Subcutaneous preadipocyte (primary cell): ENCODE measurements around the gene HMGCL. TPM values are rescaled to one million over a fixed set of nuclear protein-coding genes. Genes with fewer than 3 reads are reported as not detected.

Experiments
- total RNA-seq: library from RNA; depleted of rRNA; stranded (reverse); fragments of >200 nt; gene quantifications from 2 replicates; pipeline ENCODE4 v1.2.3, GENCODE V29; 2012

HMGCL gene
- total RNA-seq, result 24.8 and 29.8 TPM in 2 replicates

DNA sequence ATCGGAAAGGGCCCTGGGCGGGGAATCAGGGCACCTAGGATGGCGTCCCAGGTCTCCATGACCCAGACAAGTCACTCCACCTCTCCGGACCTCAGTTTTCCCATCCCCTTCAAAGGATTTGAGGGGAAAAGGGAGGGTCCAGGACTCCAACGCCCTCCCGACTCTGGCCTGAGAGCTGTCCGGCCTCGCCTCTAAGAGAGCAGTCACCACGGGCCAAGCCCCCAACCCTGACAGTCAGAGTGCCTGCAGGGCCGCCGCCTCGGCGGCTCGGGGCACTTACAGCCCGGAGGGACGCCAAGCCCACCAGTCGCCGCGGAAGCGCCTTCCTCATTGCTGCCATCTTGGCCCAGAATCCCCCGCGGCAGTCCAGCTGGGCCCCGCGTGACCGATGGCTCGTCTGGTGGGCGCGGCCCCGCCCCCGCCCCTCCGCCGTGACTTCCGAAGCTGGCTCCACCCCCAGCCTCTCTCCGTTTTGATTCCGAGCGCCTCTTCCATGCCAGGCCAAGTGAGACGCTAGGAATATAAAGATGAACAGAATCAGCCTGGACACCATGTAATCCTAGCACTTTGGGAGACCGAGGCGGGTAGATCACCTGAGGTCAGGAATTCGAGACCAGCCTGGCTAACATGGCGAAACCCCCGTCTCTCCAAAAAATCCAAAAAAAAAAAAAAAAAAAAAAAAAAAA lies at the start of gene HMGCL:
HMGCL (minus strand) TSS at position 354 of the 686 bp plus-strand sequence; CDS start at position 340, 14 bp downstream.

DNA sequence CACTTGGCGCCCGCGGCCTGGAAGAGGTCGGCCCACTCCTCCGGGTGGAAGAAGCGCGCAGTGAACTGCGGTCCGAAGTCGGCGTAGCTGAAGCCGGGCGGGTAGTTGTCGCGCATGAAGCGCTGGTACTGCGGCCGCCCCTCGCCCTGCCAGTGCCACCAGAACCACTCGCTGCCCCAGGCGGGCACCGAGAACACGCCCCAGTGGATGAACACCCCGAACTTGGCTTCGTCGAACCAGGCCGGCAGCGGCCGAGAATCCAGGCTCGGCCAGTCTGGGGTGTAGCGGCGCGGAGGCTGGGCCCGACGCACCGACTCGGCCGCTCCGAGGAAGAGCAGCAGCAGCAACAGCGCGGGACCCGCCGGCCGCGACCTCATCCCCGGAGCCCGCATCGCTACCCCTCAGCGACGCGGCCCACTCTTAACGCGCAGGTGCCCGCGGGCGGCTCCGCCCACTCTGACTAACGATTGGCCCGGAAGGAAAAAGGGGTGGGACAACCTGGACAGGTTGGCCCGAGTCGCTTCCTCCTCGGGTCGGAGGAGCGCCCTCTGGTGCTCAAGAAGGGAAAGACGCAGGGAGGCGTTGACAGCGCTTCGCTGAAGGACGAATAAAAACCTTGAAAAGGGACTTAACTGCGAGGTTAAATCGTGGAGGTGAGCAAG lies 42.8 kb upstream of the HMGCL start, which contains the start of gene FUCA1:
FUCA1 (minus strand) TSS at position 396 of the 662 bp plus-strand sequence; CDS start at position 392, 4 bp downstream.

DNA sequence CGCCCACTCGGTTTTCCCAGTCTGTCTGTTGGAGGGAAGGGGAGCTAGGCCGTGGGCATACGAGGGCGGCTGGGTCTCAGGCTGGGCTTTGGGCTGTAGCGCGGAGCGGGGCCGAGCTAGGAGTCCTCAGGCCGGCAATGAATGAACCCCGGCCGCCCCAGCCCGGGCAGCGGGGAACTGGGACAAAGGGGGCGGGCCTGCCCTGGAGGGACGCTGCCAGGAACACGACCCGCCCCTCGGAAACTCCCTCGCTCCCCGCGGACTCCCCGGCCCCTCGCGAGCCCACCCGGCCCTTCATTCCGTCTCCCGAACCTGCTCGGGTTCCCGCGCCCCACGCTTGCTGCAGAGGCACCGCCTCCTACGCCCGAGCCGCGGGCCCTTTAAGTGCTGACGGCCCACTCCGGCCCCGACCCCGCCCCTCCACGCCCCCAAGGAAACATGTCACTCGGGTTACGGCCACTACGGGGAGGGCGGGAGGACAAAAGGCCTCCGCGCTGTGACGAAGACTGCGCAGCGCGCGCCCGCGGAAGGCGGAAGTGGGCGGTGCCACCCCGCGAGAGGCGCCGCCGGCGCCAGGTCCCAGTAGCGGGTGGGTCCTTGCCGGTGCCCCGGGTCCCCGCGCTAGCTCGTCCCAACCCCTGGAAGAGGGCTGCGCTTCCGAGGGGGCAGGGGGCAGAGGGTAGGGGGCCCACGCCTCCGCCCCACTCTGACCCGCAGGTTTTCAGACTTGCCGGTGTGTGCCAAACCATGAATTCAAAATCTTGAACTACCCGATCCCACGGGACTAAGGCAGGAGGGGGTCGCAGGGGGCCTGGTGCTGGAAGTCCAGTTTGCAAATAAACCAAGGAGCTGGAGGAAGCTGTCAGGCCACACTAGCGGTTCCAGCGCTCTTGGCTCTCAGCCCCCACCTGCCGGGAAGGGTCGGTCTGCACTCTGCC lies 24.6 kb downstream of the HMGCL start, which contains the start of gene GALE:
GALE (minus strand) TSS at position 355 of the 938 bp plus-strand sequence. CDS start 1,747 bp downstream, outside the sequence.

DNA sequence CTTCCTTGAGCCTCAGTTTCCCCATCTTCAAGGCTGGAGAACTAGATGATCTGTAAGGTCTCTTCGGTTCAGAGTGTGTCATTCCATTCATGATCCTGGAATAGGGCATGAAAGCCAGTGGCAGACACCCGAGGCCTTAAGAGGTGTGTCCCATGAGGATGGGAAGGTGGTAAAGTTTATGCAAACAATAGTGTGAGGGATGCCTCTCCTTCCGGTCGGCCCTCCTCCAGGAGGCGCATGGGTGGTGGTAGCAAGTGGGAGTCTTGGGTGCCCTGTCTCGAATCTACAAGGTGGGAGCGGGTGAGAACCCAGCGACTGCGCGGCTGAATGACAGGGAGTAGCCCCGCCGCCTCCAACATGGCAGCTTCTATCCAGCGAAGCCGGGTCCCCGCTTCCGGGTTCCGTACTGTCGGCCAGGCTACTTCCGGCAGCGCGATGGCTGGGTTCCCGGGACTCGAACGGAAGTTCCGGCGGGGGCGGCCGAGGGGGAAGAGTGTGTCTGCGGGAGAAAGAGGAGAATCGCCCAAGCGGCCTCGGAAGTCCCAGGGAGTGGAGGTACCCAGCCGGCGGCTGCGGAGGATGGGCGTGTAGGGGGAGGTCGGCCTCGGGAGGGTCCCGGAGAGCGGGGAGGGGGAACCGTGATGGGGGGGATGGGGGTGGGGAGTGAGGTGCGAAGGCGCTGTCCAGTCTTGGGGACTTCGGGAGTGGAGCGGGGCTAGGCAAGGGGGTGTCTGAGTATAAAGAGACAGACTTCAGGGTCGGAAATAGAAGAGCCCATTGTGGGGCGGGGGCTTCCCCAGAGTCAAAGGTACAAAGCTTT lies 34.3 kb downstream of the HMGCL start, which contains the start of gene LYPLA2:
LYPLA2 (plus strand) TSS at position 450 of the 820 bp plus-strand sequence. CDS start 1,538 bp downstream, outside the sequence.

DNA sequence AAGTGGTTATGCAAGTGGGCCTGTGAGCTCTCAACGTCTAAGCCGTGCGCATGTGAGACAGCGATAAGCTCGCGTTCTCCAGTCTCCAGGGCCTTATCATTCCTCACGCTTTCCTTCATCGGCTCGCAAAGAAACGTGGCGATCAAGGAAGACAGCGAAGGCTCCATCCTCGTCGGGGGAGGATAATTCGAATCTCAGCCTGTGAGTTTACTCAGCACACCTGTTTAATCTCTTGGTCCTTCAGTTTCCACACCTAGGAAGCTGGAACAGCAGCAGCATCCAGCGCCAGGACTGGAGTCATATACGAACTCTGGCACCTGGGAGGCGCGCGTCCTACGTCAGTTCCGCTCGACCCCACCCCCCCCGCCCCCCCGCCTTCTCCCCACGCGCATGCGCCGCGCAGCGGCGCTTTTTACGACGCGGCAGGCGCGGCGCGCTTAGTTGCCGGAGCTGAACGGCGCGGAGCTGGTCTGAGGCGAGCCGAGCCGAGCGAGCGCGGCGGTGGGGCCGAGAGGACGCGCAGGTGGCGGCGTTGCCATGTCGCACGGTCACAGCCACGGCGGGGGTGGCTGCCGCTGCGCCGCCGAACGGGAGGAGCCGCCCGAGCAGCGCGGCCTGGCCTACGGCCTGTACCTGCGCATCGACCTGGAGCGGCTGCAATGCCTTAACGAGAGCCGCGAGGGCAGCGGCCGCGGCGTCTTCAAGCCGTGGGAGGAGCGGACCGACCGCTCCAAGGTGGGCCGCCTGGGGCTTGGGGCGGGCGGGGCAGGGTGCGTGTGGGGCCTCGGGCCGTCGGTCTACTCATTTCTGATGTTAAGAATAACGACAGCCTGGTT lies 47.0 kb downstream of the HMGCL start, which contains the start of gene PITHD1:
PITHD1 (plus strand) TSS at position 440 of the 836 bp plus-strand sequence; CDS start at position 538, 98 bp downstream.

Other genes starting within 250 kb of the HMGCL start
- gene RPL11, start 133.6 kb downstream of the HMGCL start, total RNA-seq, result 559 and 984 TPM in 2 replicates
- 29.4 and 53.2 TPM in 2 replicates for gene ELOA, start 82.0 kb downstream of the HMGCL start, total RNA-seq
- 23.1 and 25.4 TPM in 2 replicates for gene PITHD1, start 47.0 kb downstream of the HMGCL start, total RNA-seq
- gene LYPLA2, start 34.3 kb downstream of the HMGCL start, total RNA-seq, result 43.0 and 55.3 TPM in 2 replicates
- gene GALE, start 24.7 kb downstream of the HMGCL start, total RNA-seq, result 20.6 and 36.4 TPM in 2 replicates
- gene FUCA1, start 42.9 kb upstream of the HMGCL start, total RNA-seq, result 1.2 and 1.5 TPM in 2 replicates
- not detected in 2 replicates for gene CNR2, start 87.9 kb upstream of the HMGCL start, total RNA-seq
- gene PNRC2, start 134.4 kb upstream of the HMGCL start, total RNA-seq, result 88.8 and 92.2 TPM in 2 replicates
- gene SRSF10, start 154.9 kb upstream of the HMGCL start, total RNA-seq, result 72.8 and 95.2 TPM in 2 replicates